A549 (cell line): Measurements from ENCODE around the gene AP3B1. TPM values are rescaled to one million over a fixed set of nuclear protein-coding genes. Genes with fewer than 3 reads are reported as not detected.

Experiments used
- ATAC-seq, 2 experiments: fragments of 200-7000 bp in 1 of 2; fragments of >200 bp in 1 of 2; cut with Nextera tagmentation in 1 of 2; cut with Tn5 transposase in 1 of 2; 3 replicates each; pipeline versions ENCODE4 v1.8.0 to v1.9.1; 2018 to 2020; ENCODE audit warnings: mild to moderate bottlenecking in 1 of 2, moderate library complexity in 1 of 2
- CTCF ChIA-PET: fragments of 300-600 bp; sonication (Branson Sonifier 250); formaldehyde crosslinking; extraction: SDS; loops from one replicate; lab custom pipeline; 2021; ENCODE audit warnings: antibody characterized with exemption, inconsistent platforms; lab: Yijun Ruan, JAX
- POLR2A ChIA-PET: fragments of 350-600 bp; formaldehyde crosslinking; extraction: SDS; loops from one replicate; lab custom pipeline; 2021; ENCODE audit warnings: antibody characterized with exemption, inconsistent platforms; lab: Yijun Ruan, JAX
- DNase-seq, 2 experiments: peaks; one replicate each; pipeline versions ENCODE4 v3.0.0 to v3.0.0-alpha.2; 2011 to 2016; ENCODE audit warnings: low read depth in 1 of 2, low spot score in 1 of 2
- FAIRE-seq: peaks from 2 replicates; lab custom pipeline; 2011; peaks lifted over from hg19 to GRCh38; lab: Jason Lieb, UNC
- H3K27ac ChIP-seq, 2 experiments: fragments of >200 bp; sonication (Bioruptor Twin); formaldehyde crosslinking; 3 replicates each; pipeline ENCODE4 v1.5.1; 2016 to 2017
- H3K4me1 ChIP-seq: fragments of >200 bp; sonication (Bioruptor Twin); formaldehyde crosslinking; 3 replicates; pipeline ENCODE4 v1.6.1; 2016
- H3K4me2 ChIP-seq: fragments of >200 bp; sonication (Bioruptor Twin); formaldehyde crosslinking; 3 replicates; pipeline ENCODE4 v1.6.1; 2016
- H3K4me3 ChIP-seq: fragments of >200 bp; sonication (Bioruptor Twin); formaldehyde crosslinking; 3 replicates; pipeline ENCODE4 v1.5.1; 2016
- H3K9me3 ChIP-seq: fragments of >200 bp; sonication (Bioruptor Twin); formaldehyde crosslinking; 3 replicates; pipeline ENCODE4 v1.6.1; 2016
- BCL3 ChIP-seq: fragments of >200 bp; sonication (Bioruptor Twin); formaldehyde crosslinking; IDR thresholded peaks from 3 replicates; pipeline ENCODE4 v1.6.1; 2016
- CHD4 ChIP-seq: fragments of 200-600 bp; sonication (generic); IDR thresholded peaks from 2 replicates; pipeline ENCODE4 v1.6.1; 2016; ENCODE audit warnings: antibody characterized with exemption, mild to moderate bottlenecking, borderline replicate concordance
- ELK1 ChIP-seq: fragments of 150-350 bp; IDR thresholded peaks from 2 replicates; pipeline ENCODE4 v1.6.1; 2014; ENCODE audit warnings: low read depth, mild to moderate bottlenecking, low read length
- ESRRA ChIP-seq: fragments of 150-350 bp; IDR thresholded peaks from 2 replicates; pipeline ENCODE4 v1.6.1; 2014; ENCODE audit warnings: mild to moderate bottlenecking, low read length, borderline replicate concordance
- FOSB ChIP-seq: fragments of 250-450 bp; sonication (Bioruptor Pico); IDR thresholded peaks from 2 replicates; pipeline ENCODE4 v1.5.0; 2020; ENCODE audit warnings: mild to moderate bottlenecking, moderate library complexity
- GATA3 ChIP-seq: IDR thresholded peaks from 2 replicates; pipeline ENCODE4 v1.6.1; 2012; ENCODE audit warnings: borderline replicate concordance
- JUNB ChIP-seq: fragments of >200 bp; sonication (Bioruptor Twin); formaldehyde crosslinking; IDR thresholded peaks from 2 replicates; pipeline ENCODE4 v1.6.1; 2016
- MAX ChIP-seq: IDR thresholded peaks from 2 replicates; pipeline ENCODE4 v1.6.1; 2012
- POLR2AphosphoS2 ChIP-seq: conservative IDR thresholded peaks from 2 replicates; pipeline ENCODE4 v1.6.1; 2012; ENCODE audit warnings: low read length, improper control_type of control experiment, inconsistent platforms
- RAD21 ChIP-seq, 2 experiments: fragments of >200 bp in 1 of 2; sonication (Bioruptor Twin) in 1 of 2; formaldehyde crosslinking in 1 of 2; IDR thresholded peaks in 1 of 2; conservative IDR thresholded peaks in 1 of 2; 2 replicates in 1 of 2; 3 replicates in 1 of 2; pipeline ENCODE4 v1.6.1; 2012 to 2018; ENCODE audit warnings: inconsistent platforms in 1 of 2
- RNF2 ChIP-seq: fragments of 200-600 bp; sonication (generic); IDR thresholded peaks from 2 replicates; pipeline ENCODE4 v1.6.1; 2016; ENCODE audit warnings: low read depth, mild to moderate bottlenecking, antibody characterized with exemption, moderate library complexity, borderline replicate concordance
- TFCP2L1 ChIP-seq: fragments of 250-450 bp; sonication (Bioruptor Pico); IDR thresholded peaks from 2 replicates; pipeline ENCODE4 v1.5.0; 2021; ENCODE audit warnings: mild to moderate bottlenecking
- ZFP36 ChIP-seq: fragments of 450-650 bp; IDR thresholded peaks from 2 replicates; pipeline ENCODE4 v1.6.1; 2014; ENCODE audit warnings: borderline replicate concordance; ENCODE audit not compliant: partially characterized antibody
- WGBS: methylation state at CpG from one replicate; pipeline ENCODE4 v1.1.6; 2017; ENCODE audit errors: missing lambda C conversion rate; 5-methylcytosine and 5-hydroxymethylcytosine counted together
- polyA plus RNA-seq, 4 experiments: library from polyadenylated mRNA; depleted of rRNA in 3 of 4; stranded (reverse); fragments of >200 nt; fragmentation: RNase III in 1 of 4; extraction: RNeasy Plus Mini Kit Qiagen cat#74134 plus additional on column Dnase treatment in 1 of 4; gene quantifications; 2 replicates in 3 of 4; 3 replicates in 1 of 4; pipeline ENCODE4 v1.2.3, GENCODE V29; 2011 to 2017

AP3B1 gene
- polyA plus RNA-seq, 2 of the 4 experiments (the other 2 are of a cell fraction) = 52.4 to 70.5 TPM

GRCh38 chr5:78224358-78224757, 70.1 kb downstream of the AP3B1 start:
- ATAC-seq (no peak), FAIRE-seq (no peak), DNase-seq (no peak)
- no peaks in the 10 kb centered on the region for H3K4me1 ChIP-seq
- no peak overlapping the region for H3K4me2 ChIP-seq
- no peak overlapping the region for H3K27ac ChIP-seq
- no peak overlapping the region for H3K4me3 ChIP-seq
- H3K9me3 ChIP-seq = peaks cover 18% of the 10 kb centered on the region; the same call in 1 of the 3 replicates
- CTCF ChIA-PET = no interaction called here
- TF ChIP-seq FOSB (CRISPR knock-in tag) = no peak
- TF ChIP-seq, all 56 proteins: peak for 0
- POLR2A ChIA-PET = no interaction called here

- H3K4me2 ChIP-seq = no peak overlapping the region
- CTCF ChIA-PET = interaction anchor here (0.6 kb wide), 1 partner anchor 738 kb away, joined by 3 read pairs; no protein-coding TSS in a partner anchor
- TF ChIP-seq RAD21 (conservative IDR thresholded peaks at IDR 0.05 in 1 of 2, IDR thresholded peaks at IDR 0.05 in 1 of 2) (no peak), ELK1 (no peak)
- peaks cover 6% of the 10 kb centered on the region for H3K4me1 ChIP-seq
- H3K27ac ChIP-seq = no peak overlapping the region
- peaks cover 18% of the 10 kb centered on the region; the same call in 1 of the 3 replicates for H3K9me3 ChIP-seq
- no peak for FAIRE-seq
- peak in 1 of 2 experiments; percentile 7 for DNase-seq
- whole genome bisulfite sequencing = 94% methylated on average over 2 of the region's 2 CpGs
- H3K4me3 ChIP-seq = no peak overlapping the region
- POLR2A ChIA-PET = no interaction called here
- no peak for ATAC-seq
Measured at GRCh38 chr5:78221964-78222451, 72.5 kb downstream of the AP3B1 start.

GRCh38 chr5:78221467-78221866, 73.0 kb downstream of the AP3B1 start:
- POLR2A ChIA-PET = no interaction called here
- peaks cover 18% of the 10 kb centered on the region; the same call in 1 of the 3 replicates for H3K9me3 ChIP-seq
- no peak for DNase-seq
- no peak overlapping the region for H3K4me2 ChIP-seq
- H3K4me1 ChIP-seq = peaks cover 11% of the 10 kb centered on the region
- TF ChIP-seq ZFP36 (no peak), ESRRA (no peak), CHD4 (no peak), MAX (no peak), BCL3 (no peak), RNF2 (no peak), TFCP2L1 (CRISPR knock-in tag) (no peak), POLR2AphosphoS2 (no peak)
- TF ChIP-seq, all 56 proteins: peak for 0
- WGBS = 87% methylated on average over 1 of the region's 1 CpG
- no peak overlapping the region for H3K4me3 ChIP-seq
- CTCF ChIA-PET = interaction anchor here (0.6 kb wide), 1 partner anchor 737 kb away, joined by 3 read pairs; no protein-coding TSS in a partner anchor
- no peak overlapping the region for H3K27ac ChIP-seq
- ATAC-seq = no peak
- no peak for FAIRE-seq

- Histone ChIP-seq H3K4me2 (peak overlapping the region; percentile 78), H3K4me3 (peak overlapping the region; percentile 32), H3K27ac (peak overlapping the region; percentile 49 to 72), H3K4me1 (peaks cover 38% of the 10 kb centered on the region), H3K9me3 (0 out of 3 replicates have a peak, but pooled peaks cover 5% of the 10 kb centered on the region)
- CTCF ChIA-PET = interaction anchor here (0.6 kb wide), 1 partner anchor 10 kb away, joined by 3 read pairs; no protein-coding TSS in a partner anchor
- POLR2A ChIA-PET = interaction anchor here (0.6 kb wide), 1 partner anchor 513 kb away, joined by 8 read pairs; no protein-coding TSS in a partner anchor
- FAIRE-seq (peak; percentile 72), ATAC-seq (peak; percentile 76 to 82), DNase-seq (peak; percentile 19 to 59)
- 4% methylated on average over 4 of the region's 4 CpGs for WGBS
- TF ChIP-seq CHD4 (no peak), MAX (0 out of 2 replicates have a peak, but pooled peaks have one; percentile 18), GATA3 (peak; percentile 25; the same call in 1 of the 2 replicates), JUNB (peak; percentile 43; the same call in 1 of the 2 replicates)
Measured at GRCh38 chr5:78215972-78216371, 78.5 kb downstream of the AP3B1 start.
